ENCODE results near the gene CFAP99.

CFAP99 gene

DNA sequence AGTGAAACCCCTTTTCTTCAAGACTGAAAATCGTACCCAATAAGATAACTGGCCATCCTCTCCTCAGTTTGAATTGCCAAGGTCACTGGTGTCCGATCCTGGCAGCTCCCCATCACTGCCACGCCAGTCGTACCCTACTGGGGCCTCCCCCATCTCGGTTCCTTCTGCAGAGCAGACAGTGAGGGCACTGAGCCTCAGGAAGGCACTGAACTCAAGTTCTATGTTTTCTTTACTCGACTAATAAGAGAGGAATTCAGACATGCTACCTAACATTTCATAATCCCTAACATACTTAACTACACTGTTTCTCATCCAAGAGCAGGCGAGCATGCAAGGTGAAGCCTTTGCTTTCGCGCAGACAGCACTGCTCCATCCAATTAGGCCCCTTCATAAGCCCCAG is 23.7 kb upstream of the CFAP99 start:
- Histone ChIP-seq H3K79me2 (ENCODE audit: insufficient read depth, low read depth) (no peaks in the 10 kb centered on the region), H3K27ac (no peak overlapping the region), H3K4me3 (IDR thresholded peaks at IDR 0.05; ENCODE audit: insufficient read depth, low read depth, low read length) (no peak overlapping the region), H3K9ac (no peak overlapping the region), H3K27me3 (ENCODE audit: insufficient read depth, low read depth) (no peaks in the 10 kb centered on the region), H3K4me1 (ENCODE audit: low read depth, poor library complexity, severe bottlenecking) (no peaks in the 10 kb centered on the region), H2AFZ (ENCODE audit: low read depth) (no peak overlapping the region), H3K36me3 (ENCODE audit: insufficient read depth) (no peaks in the 10 kb centered on the region), H4K20me1 (ENCODE audit: insufficient read depth) (no peaks in the 10 kb centered on the region), H3K4me2 (no peak overlapping the region)
- TF ChIP-seq, protein P1, sequence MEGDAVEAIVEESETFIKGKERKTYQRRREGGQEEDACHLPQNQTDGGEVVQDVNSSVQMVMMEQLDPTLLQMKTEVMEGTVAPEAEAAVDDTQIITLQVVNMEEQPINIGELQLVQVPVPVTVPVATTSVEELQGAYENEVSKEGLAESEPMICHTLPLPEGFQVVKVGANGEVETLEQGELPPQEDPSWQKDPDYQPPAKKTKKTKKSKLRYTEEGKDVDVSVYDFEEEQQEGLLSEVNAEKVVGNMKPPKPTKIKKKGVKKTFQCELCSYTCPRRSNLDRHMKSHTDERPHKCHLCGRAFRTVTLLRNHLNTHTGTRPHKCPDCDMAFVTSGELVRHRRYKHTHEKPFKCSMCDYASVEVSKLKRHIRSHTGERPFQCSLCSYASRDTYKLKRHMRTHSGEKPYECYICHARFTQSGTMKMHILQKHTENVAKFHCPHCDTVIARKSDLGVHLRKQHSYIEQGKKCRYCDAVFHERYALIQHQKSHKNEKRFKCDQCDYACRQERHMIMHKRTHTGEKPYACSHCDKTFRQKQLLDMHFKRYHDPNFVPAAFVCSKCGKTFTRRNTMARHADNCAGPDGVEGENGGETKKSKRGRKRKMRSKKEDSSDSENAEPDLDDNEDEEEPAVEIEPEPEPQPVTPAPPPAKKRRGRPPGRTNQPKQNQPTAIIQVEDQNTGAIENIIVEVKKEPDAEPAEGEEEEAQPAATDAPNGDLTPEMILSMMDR (conservative IDR thresholded peaks at IDR 0.05; ENCODE audit: low read depth, low read length): no peak

DNA sequence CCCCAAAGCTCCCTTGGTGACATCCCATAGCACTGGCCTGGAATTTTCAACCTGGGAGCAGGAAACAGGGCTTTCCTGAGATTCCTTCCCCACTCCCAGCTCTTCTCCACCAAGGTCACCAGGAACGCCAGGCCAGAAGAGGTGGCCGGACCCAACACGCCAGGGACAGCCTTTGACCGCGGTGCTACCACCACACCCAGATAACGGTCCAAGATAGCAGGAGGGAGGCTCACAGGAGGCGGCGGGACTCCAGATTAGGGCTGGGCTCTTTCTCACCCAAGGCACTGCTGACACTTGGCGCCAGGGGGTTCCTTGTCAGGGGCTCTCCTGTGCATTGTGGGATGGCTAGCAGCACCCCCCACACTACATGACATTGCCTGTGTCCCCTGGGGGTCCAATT is 23.2 kb upstream of the CFAP99 start:
- Histone ChIP-seq H3K4me3 (IDR thresholded peaks at IDR 0.05; ENCODE audit: insufficient read depth, low read depth, low read length) (no peak overlapping the region), H3K27ac (no peak overlapping the region), H4K20me1 (ENCODE audit: insufficient read depth) (no peaks in the 10 kb centered on the region), H3K4me1 (ENCODE audit: low read depth, poor library complexity, severe bottlenecking) (no peaks in the 10 kb centered on the region), H3K36me3 (ENCODE audit: insufficient read depth) (no peaks in the 10 kb centered on the region), H2AFZ (ENCODE audit: low read depth) (no peak overlapping the region), H3K9ac (no peak overlapping the region), H3K4me2 (no peak overlapping the region), H3K79me2 (ENCODE audit: insufficient read depth, low read depth) (no peaks in the 10 kb centered on the region), H3K27me3 (ENCODE audit: insufficient read depth, low read depth) (no peaks in the 10 kb centered on the region)
- TF ChIP-seq, protein P1 (conservative IDR thresholded peaks at IDR 0.05; ENCODE audit: low read depth, low read length): no peak

DNA sequence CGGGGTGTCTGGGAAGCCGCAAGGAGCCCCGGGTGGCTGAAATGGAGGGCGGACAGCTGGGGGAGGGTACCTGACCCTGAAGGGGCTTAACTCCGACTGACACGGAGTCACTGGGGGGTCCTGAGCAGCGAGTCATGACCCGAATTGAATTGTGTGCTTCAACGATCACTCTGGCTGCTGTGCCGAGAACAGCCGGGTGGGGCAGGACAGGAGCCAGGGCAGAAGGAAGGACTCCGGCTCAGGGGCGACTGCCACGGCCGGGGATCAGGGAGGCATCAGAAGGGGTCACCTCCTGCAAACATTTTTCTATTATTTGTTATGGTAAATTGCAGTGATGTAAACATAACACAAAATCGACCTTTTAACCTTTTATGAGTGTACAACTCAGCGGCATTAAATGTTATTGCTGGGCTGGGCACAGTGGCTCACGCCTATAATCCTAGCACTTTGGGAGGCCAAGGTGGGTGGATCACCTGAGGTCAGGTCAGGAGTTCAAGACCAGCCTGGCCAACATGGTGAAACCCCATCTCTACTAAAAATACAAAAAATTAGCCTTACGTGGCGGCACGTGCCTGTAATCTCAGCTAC is 21.9 kb upstream of the CFAP99 start:
- H3K4me2 ChIP-seq: no peak overlapping the region
- H3K27ac ChIP-seq: no peak overlapping the region
- no peaks in the 10 kb centered on the region for H3K36me3 ChIP-seq (ENCODE audit: insufficient read depth)
- no peak overlapping the region for H3K4me3 ChIP-seq (IDR thresholded peaks at IDR 0.05; ENCODE audit: insufficient read depth, low read depth, low read length)
- no peaks in the 10 kb centered on the region for H4K20me1 ChIP-seq (ENCODE audit: insufficient read depth)
- H3K27me3 ChIP-seq (ENCODE audit: insufficient read depth, low read depth): no peaks in the 10 kb centered on the region
- H3K9ac ChIP-seq: no peak overlapping the region
- H3K79me2 ChIP-seq (ENCODE audit: insufficient read depth, low read depth): no peaks in the 10 kb centered on the region
- H2AFZ ChIP-seq (ENCODE audit: low read depth): no peak overlapping the region
- H3K4me1 ChIP-seq (ENCODE audit: low read depth, poor library complexity, severe bottlenecking): no peaks in the 10 kb centered on the region
- TF ChIP-seq, protein P1 (conservative IDR thresholded peaks at IDR 0.05; ENCODE audit: low read depth, low read length): no peak

DNA sequence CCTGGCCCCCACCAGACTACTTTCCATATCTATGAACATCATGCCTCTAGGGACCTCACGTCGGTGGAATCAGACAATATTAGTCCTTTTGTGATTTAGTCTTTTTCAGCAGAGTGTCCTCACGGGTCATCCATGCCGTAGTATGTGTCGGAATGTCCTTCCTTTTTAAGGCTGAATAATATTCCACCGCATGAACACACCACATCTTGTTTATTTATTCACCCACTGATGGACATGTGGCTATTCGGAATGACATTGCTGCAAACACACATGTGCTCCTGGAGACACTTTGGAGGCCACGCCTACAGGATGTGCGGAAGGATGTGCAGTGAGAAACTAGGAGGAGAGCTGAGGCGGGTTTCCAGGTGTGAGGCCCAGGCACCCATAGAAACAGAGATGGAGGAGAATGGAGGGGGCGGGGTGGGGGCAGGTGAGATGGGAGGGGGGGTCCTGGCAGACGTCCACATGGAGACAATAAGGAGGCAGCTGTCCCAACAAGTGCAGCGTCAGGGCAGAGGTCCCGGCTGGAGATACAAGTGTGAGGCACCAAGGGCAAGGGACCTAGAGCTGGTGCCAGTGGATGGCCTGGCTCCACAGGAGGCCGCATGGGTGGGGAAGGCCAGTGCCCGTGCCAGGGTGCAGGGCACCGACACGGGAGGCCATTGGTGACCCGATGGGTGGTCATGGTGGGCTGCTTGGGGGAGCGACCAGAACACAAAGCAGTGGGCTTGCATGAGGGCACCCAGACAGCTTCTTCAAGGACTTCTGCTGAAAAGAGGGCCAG is 21.0 kb upstream of the CFAP99 start:
- H3K9ac ChIP-seq: no peak overlapping the region
- H3K4me3 ChIP-seq (IDR thresholded peaks at IDR 0.05; ENCODE audit: insufficient read depth, low read depth, low read length): no peak overlapping the region
- no peaks in the 10 kb centered on the region for H3K36me3 ChIP-seq (ENCODE audit: insufficient read depth)
- H3K4me2 ChIP-seq: no peak overlapping the region
- no peaks in the 10 kb centered on the region for H3K79me2 ChIP-seq (ENCODE audit: insufficient read depth, low read depth)
- TF ChIP-seq, protein P1 (conservative IDR thresholded peaks at IDR 0.05; ENCODE audit: low read depth, low read length): no peak
- no peaks in the 10 kb centered on the region for H4K20me1 ChIP-seq (ENCODE audit: insufficient read depth)
- no peak overlapping the region for H2AFZ ChIP-seq (ENCODE audit: low read depth)
- H3K27ac ChIP-seq: no peak overlapping the region
- H3K27me3 ChIP-seq (ENCODE audit: insufficient read depth, low read depth): no peaks in the 10 kb centered on the region
- H3K4me1 ChIP-seq (ENCODE audit: low read depth, poor library complexity, severe bottlenecking): no peaks in the 10 kb centered on the region
